K562 (cell line): ENCODE measurements around the gene IQCN. TPM values are rescaled to one million over a fixed set of nuclear protein-coding genes. Genes with fewer than 3 reads are reported as not detected.

Source experiments
- ATF1 ChIP-seq, 2 experiments: fragments of 450-650 bp in 1 of 2; IDR thresholded peaks; 2 replicates each; pipeline ENCODE4 v1.6.1; 2016; ENCODE audit warnings: missing compliant biosample characterization in 1 of 2, missing genetic modification characterization in 1 of 2
- CBFA2T3 ChIP-seq: fragments of 450-650 bp; IDR thresholded peaks from 2 replicates; pipeline ENCODE4 v1.6.1; 2017
- DPF2 ChIP-seq: fragments of 450-650 bp; IDR thresholded peaks from 2 replicates; pipeline ENCODE4 v1.6.1; 2016
- ELF1 ChIP-seq: fragments of 200-800 bp; sonication (Bioruptor generic); IDR thresholded peaks from 2 replicates; pipeline ENCODE4 v1.6.1; 2016; ENCODE audit warnings: missing genetic modification characterization, missing compliant biosample characterization
- HINFP ChIP-seq: fragments of 450-650 bp; conservative IDR thresholded peaks from 2 replicates; pipeline ENCODE4 v1.6.1; 2016; ENCODE audit warnings: missing genetic modification characterization, low read depth, mild to moderate bottlenecking, control low read depth, missing compliant biosample characterization
- IRF1 ChIP-seq: sonication (generic); formaldehyde crosslinking; IDR thresholded peaks from 2 replicates; pipeline ENCODE4 v1.8.0; 2022; ENCODE audit warnings: missing genetic modification reagents, mild to moderate bottlenecking, borderline replicate concordance
- MEIS2 ChIP-seq: fragments of 450-650 bp; IDR thresholded peaks from 2 replicates; pipeline ENCODE4 v1.6.1; 2014; ENCODE audit warnings: mild to moderate bottlenecking; ENCODE audit not compliant: partially characterized antibody
- RCOR1 ChIP-seq, 2 experiments: IDR thresholded peaks; 2 replicates each; pipeline ENCODE4 v1.6.1; 2012; ENCODE audit warnings: low read depth in 2 of 2, low read length in 2 of 2, borderline replicate concordance in 1 of 2, improper control_type of control experiment in 1 of 2
- SIRT6 ChIP-seq: IDR thresholded peaks from one replicate; pipeline ENCODE4 v1.6.1; 2012; ENCODE audit warnings: low read depth, mild to moderate bottlenecking, control low read depth, inconsistent platforms, low read length, moderate library complexity
- SMAD4 ChIP-seq: fragments of 250-450 bp; sonication (Bioruptor Pico); conservative IDR thresholded peaks from 2 replicates; pipeline ENCODE4 v1.8.0; 2021; ENCODE audit warnings: inconsistent platforms, mild to moderate bottlenecking, moderate library complexity
- SMARCA4 ChIP-seq: fragments of 450-650 bp; IDR thresholded peaks from 2 replicates; pipeline ENCODE4 v1.6.1; 2016
- TAF15 ChIP-seq: fragments of 200-400 bp; formaldehyde crosslinking; IDR thresholded peaks from 2 replicates; pipeline ENCODE4 v1.6.1; 2017; ENCODE audit warnings: mild to moderate bottlenecking, low read depth, low read length, moderate library complexity
- TEAD2 ChIP-seq: fragments of 450-650 bp; IDR thresholded peaks from 2 replicates; pipeline ENCODE4 v1.6.1; 2016; ENCODE audit warnings: missing genetic modification characterization, control low read depth, missing compliant biosample characterization
- TFAP4 ChIP-seq: sonication (generic); formaldehyde crosslinking; IDR thresholded peaks from 2 replicates; pipeline ENCODE4 v1.8.0; 2022; ENCODE audit warnings: missing genetic modification reagents, mild to moderate bottlenecking, moderate library complexity, borderline replicate concordance
- VEZF1 ChIP-seq: fragments of 200-800 bp; sonication (Bioruptor generic); IDR thresholded peaks from 2 replicates; pipeline ENCODE4 v1.6.1; 2017; ENCODE audit warnings: missing genetic modification characterization, missing compliant biosample characterization
- ZFP1 ChIP-seq: fragments of 450-650 bp; formaldehyde crosslinking; IDR thresholded peaks from 2 replicates; pipeline ENCODE4 v1.4.0; 2020; ENCODE audit warnings: mild to moderate bottlenecking, mixed read lengths
- ZFP30 ChIP-seq: fragments of 250-450 bp; sonication (Bioruptor Pico); IDR thresholded peaks from 2 replicates; pipeline ENCODE4 v1.8.0; 2022; ENCODE audit warnings: moderate library complexity, mild to moderate bottlenecking, inconsistent platforms, borderline replicate concordance
- ZNF197 ChIP-seq: fragments of 200-800 bp; sonication (Bioruptor generic); IDR thresholded peaks from 2 replicates; pipeline ENCODE4 v1.6.1; 2016; ENCODE audit warnings: low read depth, missing genetic modification characterization, missing compliant biosample characterization
- ZNF316 ChIP-seq: fragments of 450-650 bp; IDR thresholded peaks from 2 replicates; pipeline ENCODE4 v1.6.1; 2016
- polyA plus RNA-seq, 8 experiments: library from polyadenylated mRNA; depleted of rRNA in 4 of 8; stranded (reverse) in 5 of 8; unstranded in 3 of 8; fragments of >200 nt; fragmentation: Nextera tagmentation in 2 of 8; fragmentation: Illumina TruSeq in 1 of 8; extraction: Ambion mirVana in 2 of 8; extraction: Trizol in 1 of 8; gene quantifications; 2 replicates each; pipeline versions ENCODE4 v1.2.1 to v1.2.3, GENCODE V29; 2011 to 2014; ENCODE audit warnings: inconsistent platforms in 1 of 8, missing spikeins in 1 of 8
- total RNA-seq, 7 experiments: library from RNA; depleted of rRNA in 6 of 7; stranded (reverse); fragments of >200 nt in 6 of 7; fragmentation: Illumina TruSeq in 2 of 7; extraction: Trizol in 2 of 7; gene quantifications; 2 replicates each; pipeline versions ENCODE4 v1.2.1 to v1.2.3, GENCODE V29; 2011 to 2021; ENCODE audit warnings: low replicate concordance in 1 of 7
- TF ChIP-seq, protein P1 (sequence below): fragments of 200-400 bp; formaldehyde crosslinking; IDR thresholded peaks from 2 replicates; pipeline ENCODE4 v1.6.1; 2017; ENCODE audit warnings: mild to moderate bottlenecking, low read depth, low read length, moderate library complexity
- TF ChIP-seq, protein P2 (sequence below): fragments of 250-450 bp; sonication (Bioruptor Pico); IDR thresholded peaks from 2 replicates; pipeline ENCODE4 v1.8.0; 2021; ENCODE audit warnings: moderate library complexity, mild to moderate bottlenecking, inconsistent platforms

IQCN gene
- total and polyA plus RNA-seq, 9 of the 15 experiments (the other 6 are each of a cell fraction or from before 2014, with no cell fraction given) = 0.01 to 0.07 (median 0.04) TPM; not detected in 3

DNA sequence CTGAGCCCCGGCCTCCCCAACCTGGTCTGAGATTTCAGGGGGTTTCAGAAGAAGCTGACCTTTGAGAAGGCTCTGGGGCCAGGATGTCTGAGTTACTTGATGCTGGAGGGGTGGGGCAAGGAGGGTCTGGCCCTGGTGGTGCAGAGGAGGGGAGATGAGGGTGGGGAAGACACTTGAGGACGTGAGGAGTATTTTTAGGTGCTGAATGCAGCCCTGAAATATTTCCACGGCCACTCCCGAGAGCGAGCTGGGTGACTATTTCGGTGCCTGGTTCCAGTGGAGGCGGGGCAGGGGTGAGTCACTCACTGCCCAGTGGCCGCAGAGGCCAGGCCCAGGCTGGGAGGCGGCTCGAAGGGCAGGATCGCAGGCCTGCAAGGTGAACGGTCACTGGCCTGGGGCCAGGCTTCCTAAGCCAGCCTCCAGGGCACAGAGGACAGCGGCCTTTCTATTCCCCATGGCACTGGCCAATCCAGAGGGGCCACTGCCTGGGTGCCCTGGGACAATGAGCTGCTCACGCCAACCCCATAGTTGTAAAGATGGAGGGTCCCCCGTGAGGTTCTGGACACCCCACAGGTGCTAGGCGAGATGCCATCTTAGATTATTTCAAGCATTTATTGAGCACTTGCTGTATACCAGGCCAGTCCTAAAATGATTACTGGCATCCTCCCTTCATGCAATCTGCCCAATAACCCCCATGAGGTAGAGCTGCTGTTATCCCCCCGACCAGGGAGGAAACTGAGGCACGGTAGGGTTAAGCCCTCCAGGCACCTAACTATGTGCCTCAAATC lies 26.9 kb upstream of the IQCN start (continued):
- TF ChIP-seq SMAD4 (CRISPR knock-in tag) = no peak
- peak; percentile 67 for TF ChIP-seq SMARCA4
- TF ChIP-seq ZNF197 (CRISPR knock-in tag) = no peak
- TF ChIP-seq TAF15 = no peak
- no peak for TF ChIP-seq HINFP (tag)
- TF ChIP-seq, protein P1, sequence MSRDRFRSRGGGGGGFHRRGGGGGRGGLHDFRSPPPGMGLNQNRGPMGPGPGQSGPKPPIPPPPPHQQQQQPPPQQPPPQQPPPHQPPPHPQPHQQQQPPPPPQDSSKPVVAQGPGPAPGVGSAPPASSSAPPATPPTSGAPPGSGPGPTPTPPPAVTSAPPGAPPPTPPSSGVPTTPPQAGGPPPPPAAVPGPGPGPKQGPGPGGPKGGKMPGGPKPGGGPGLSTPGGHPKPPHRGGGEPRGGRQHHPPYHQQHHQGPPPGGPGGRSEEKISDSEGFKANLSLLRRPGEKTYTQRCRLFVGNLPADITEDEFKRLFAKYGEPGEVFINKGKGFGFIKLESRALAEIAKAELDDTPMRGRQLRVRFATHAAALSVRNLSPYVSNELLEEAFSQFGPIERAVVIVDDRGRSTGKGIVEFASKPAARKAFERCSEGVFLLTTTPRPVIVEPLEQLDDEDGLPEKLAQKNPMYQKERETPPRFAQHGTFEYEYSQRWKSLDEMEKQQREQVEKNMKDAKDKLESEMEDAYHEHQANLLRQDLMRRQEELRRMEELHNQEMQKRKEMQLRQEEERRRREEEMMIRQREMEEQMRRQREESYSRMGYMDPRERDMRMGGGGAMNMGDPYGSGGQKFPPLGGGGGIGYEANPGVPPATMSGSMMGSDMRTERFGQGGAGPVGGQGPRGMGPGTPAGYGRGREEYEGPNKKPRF = no peak
- no peak for TF ChIP-seq ZFP30
- TF ChIP-seq ELF1 (tag) = no peak
- peak; percentile 41; the same call in 1 of the 2 replicates for TF ChIP-seq TFAP4
- TF ChIP-seq VEZF1 = peak; percentile 58
- TF ChIP-seq CBFA2T3 = 0 out of 2 replicates have a peak, but pooled peaks have one; percentile 10
- no peak for TF ChIP-seq MEIS2
- peak; percentile 65 for TF ChIP-seq DPF2
- TF ChIP-seq, protein P2, sequence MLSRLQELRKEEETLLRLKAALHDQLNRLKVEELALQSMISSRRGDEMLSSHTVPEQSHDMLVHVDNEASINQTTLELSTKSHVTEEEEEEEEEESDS = no peak
- TF ChIP-seq ZFP1 (CRISPR knock-in tag) = no peak
- TF ChIP-seq IRF1 = no peak
- no peak for TF ChIP-seq TEAD2
- no peak for TF ChIP-seq SIRT6
- TF ChIP-seq ZNF316 = no peak
- TF ChIP-seq RCOR1 (IDR thresholded peaks at IDR 0.05; ENCODE audit: borderline replicate concordance in 1 of 2, low read depth in 2 of 2, low read length in 2 of 2) = 0 out of 4 replicates have a peak, but pooled peaks of 1 of the 2 experiments have one; percentile 23
- no peak for TF ChIP-seq ATF1 (CRISPR knock-in tag; IDR thresholded peaks at IDR 0.05)
- peak; percentile 15; the same call in 1 of the 2 replicates for TF ChIP-seq ATF1 (tag; IDR thresholded peaks at IDR 0.05)
